WI38 (cell line): ENCODE results near the gene SLC39A11.
"Not testable (repeated sequence)": the region's sequence is repeated elsewhere in the genome, so short reads cannot be mapped to it uniquely, and the experiment has no call there.

ENCODE experiments used
- H3K4me3 ChIP-seq: 2 replicates; pipeline ENCODE4 v1.5.1; 2011; ENCODE audit warnings: low read depth, mild to moderate bottlenecking, control low read depth, low read length
- CTCF ChIP-seq: IDR thresholded peaks from 2 replicates; pipeline ENCODE4 v1.5.1; 2012; ENCODE audit warnings: low read depth, mild to moderate bottlenecking, control low read depth, low read length

Gene SLC39A11

GRCh38 chr17:72837335-72837734 is 255.2 kb downstream of the SLC39A11 start:
- H3K4me3 ChIP-seq, result no peak overlapping the region
- no peak for TF ChIP-seq CTCF

- no peak for TF ChIP-seq CTCF
- H3K4me3 ChIP-seq, result no peak overlapping the region
These were observed 259.2 kb downstream of the SLC39A11 start for GRCh38 chr17:72833128-72833765.

GRCh38 chr17:72832306-72832705 is 260.2 kb downstream of the SLC39A11 start:
- H3K4me3 ChIP-seq, result no peak overlapping the region
- no peak for TF ChIP-seq CTCF

- no peak for TF ChIP-seq CTCF
- no peak overlapping the region for H3K4me3 ChIP-seq
These were observed 262.6 kb downstream of the SLC39A11 start for GRCh38 chr17:72829883-72830282.

- no peak for TF ChIP-seq CTCF
- H3K4me3 ChIP-seq, result no peak overlapping the region
These were observed 265.9 kb downstream of the SLC39A11 start for GRCh38 chr17:72826602-72827001.

GRCh38 chr17:72826059-72826458 is 266.4 kb downstream of the SLC39A11 start:
- not testable (repeated sequence) for H3K4me3 ChIP-seq

GRCh38 chr17:72825218-72825617 is 267.3 kb downstream of the SLC39A11 start:
- TF ChIP-seq CTCF, result no peak
- H3K4me3 ChIP-seq, result no peak overlapping the region

- not testable (repeated sequence) for H3K4me3 ChIP-seq
These were observed 268.2 kb downstream of the SLC39A11 start for GRCh38 chr17:72824267-72824666.
